Measurements from ENCODE around the gene SHISA4. TPM values are rescaled to one million over a fixed set of nuclear protein-coding genes. Genes with fewer than 3 reads are reported as not detected.

SHISA4 gene
- total and polyA plus RNA-seq, 2 of the 8 experiments (the other 6 are each of a cell fraction or from before 2014, with no cell fraction given): 7.8 to 28.9 TPM

DNA sequence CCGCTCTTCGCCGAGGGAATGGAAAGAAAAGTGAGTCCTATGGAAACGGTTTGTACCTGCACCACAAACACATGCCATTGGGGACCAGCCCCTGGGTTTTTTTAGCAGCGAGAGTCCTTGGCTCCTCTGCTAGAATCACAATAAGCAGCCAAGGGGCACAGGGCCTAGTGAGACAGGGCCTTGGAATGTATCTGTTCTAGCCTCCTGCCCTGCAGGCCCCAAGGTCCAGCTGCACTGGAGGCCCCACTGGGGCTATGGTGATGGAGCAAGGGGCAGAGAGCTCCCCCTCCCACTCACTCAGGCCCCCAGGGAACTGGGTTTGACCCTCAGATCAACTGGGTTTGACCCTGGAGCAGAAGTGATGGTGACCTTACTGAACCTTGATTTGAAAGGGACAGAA, 14.4 kb downstream of the SHISA4 start:
- Histone ChIP-seq H4K20me1 (replicated peaks in 1 of 2; ENCODE audit: control insufficient read depth in 1 of 2, insufficient read depth in 2 of 2, low read length in 2 of 2) (no peaks in the 10 kb centered on the region), H2AFZ (ENCODE audit: low read length) (no peak overlapping the region), H3K79me1 (ENCODE audit: low read depth, low read length) (no peaks in the 10 kb centered on the region), H2AK5ac (ENCODE audit: low read depth, low read length) (no peak overlapping the region), H3K18ac (ENCODE audit: extremely low read depth, low read length) (no peak overlapping the region), H3K23me2 (ENCODE audit: low read depth, low read length) (no peaks in the 10 kb centered on the region), H3K4me2 (ENCODE audit: insufficient read depth in 1 of 2, low read depth in 2 of 2, low read length in 2 of 2) (no peak overlapping the region), H3K56ac (replicated peaks; ENCODE audit: insufficient read length, low read depth, low read length) (no peak overlapping the region), H3K23ac (ENCODE audit: insufficient read length) (no peak overlapping the region), H2BK5ac (ENCODE audit: low read depth, low read length) (no peak overlapping the region), H3K14ac (ENCODE audit: insufficient read length) (no peak overlapping the region), H4K91ac (replicated peaks; ENCODE audit: insufficient read length, low read length) (no peak overlapping the region), H2BK12ac (ENCODE audit: low read depth, low read length) (no peak overlapping the region), H3K4me3 (ENCODE audit: extremely low read depth in 1 of 4, insufficient read depth in 2 of 4, low read depth in 3 of 4, low read length in 4 of 4) (no peak overlapping the region), H3K9me3 (ENCODE audit: insufficient read depth in 2 of 2, low read depth in 1 of 2, low read length in 1 of 2) (no peaks in the 10 kb centered on the region), H3K4me1 (replicated peaks in 1 of 4; ENCODE audit: control insufficient read depth in 3 of 4, insufficient read depth in 4 of 4, low read length in 3 of 4) (no peaks in the 10 kb centered on the region), H3K27ac (ENCODE audit: low read depth, low read length) (no peak overlapping the region), H4K5ac (ENCODE audit: insufficient read length, low read depth, low read length) (no peak overlapping the region), H3K9ac (replicated peaks in 1 of 4; ENCODE audit: extremely low read depth in 1 of 4, low read depth in 3 of 4, low read length in 3 of 4) (no peak overlapping the region), H2BK20ac (ENCODE audit: low read length) (no peak overlapping the region), H3K27me3 (replicated peaks in 1 of 4; ENCODE audit: control insufficient read depth in 3 of 4, extremely low read depth in 1 of 4, insufficient read depth in 3 of 4, low read length in 3 of 4) (no peaks in the 10 kb centered on the region), H4K8ac (ENCODE audit: extremely low read depth, insufficient read depth, low read length) (no peak overlapping the region), H3K4ac (replicated peaks; ENCODE audit: insufficient read length, low read depth, low read length) (no peak overlapping the region), H2BK120ac (replicated peaks; ENCODE audit: low read depth, low read length) (no peak overlapping the region), H3K36me3 (ENCODE audit: control insufficient read depth in 2 of 4, insufficient read depth in 4 of 4, low read length in 3 of 4) (no peaks in the 10 kb centered on the region), H2BK15ac (ENCODE audit: low read length) (no peak overlapping the region), H3K79me2 (ENCODE audit: control insufficient read depth in 1 of 2, insufficient read depth in 2 of 2, low read length in 2 of 2) (no peaks in the 10 kb centered on the region)
- no peak for FAIRE-seq
- WGBS, 2 experiments (ENCODE audit: extremely low coverage in 1 of 2, insufficient coverage in 1 of 2, insufficient read length in 1 of 2, insufficient replicate concordance in 2 of 2, low coverage in 1 of 2, low lambda C conversion rate in 2 of 2, missing lambda C conversion rate in 1 of 2): 90% methylated on average over 5 of the region's 5 CpGs; no CpG with 5 or more reads in 1 of the 2 experiments
- ChIA-PET POLR2A (ENCODE audit: partially characterized antibody) (interaction anchor here (1.4 to 2.0 kb wide), 4 partner anchors 19 to 102 kb away, joined by 3 to 5 read pairs (median 4); partner anchors contain the start of gene TIMM17A), CTCF (ENCODE audit: partially characterized antibody) (interaction anchor here (0.8 to 12.4 kb wide), 11 partner anchors 8 to 216 kb away, joined by 3 to 147 read pairs (median 4); partner anchors contain the start of gene LMOD1)
- TF ChIP-seq JUND (IDR thresholded peaks at IDR 0.05; ENCODE audit: low read length): no peak
- TF ChIP-seq SP4 (IDR thresholded peaks at IDR 0.05; ENCODE audit: low read length): no peak
- no peak for TF ChIP-seq SIX5 (IDR thresholded peaks at IDR 0.05; ENCODE audit: low read depth, low read length)
- no peak for TF ChIP-seq CTBP2 (IDR thresholded peaks at IDR 0.05; ENCODE audit: borderline replicate concordance, insufficient read depth, insufficient read length, low read length)
- TF ChIP-seq JUN (IDR thresholded peaks at IDR 0.05; ENCODE audit: low read depth, low read length): no peak
- no peak for TF ChIP-seq SIN3A (conservative IDR thresholded peaks at IDR 0.05 in 1 of 2, IDR thresholded peaks at IDR 0.05 in 1 of 2; ENCODE audit: low read depth in 1 of 2, low read length in 2 of 2)
- DNase-seq (ENCODE audit: low read depth in 1 of 2, low spot score in 2 of 2): no peak

Data from H1 (cell line).